ENCODE measurements around the gene UBA52.
A peak's percentile ranks its signal among the peaks of the same experiment; 100 is the strongest.

UBA52 gene

GRCh38 chr19:18612051-18612771, 40.6 kb downstream of the UBA52 start:
- no peaks in the 10 kb centered on the region for H3K36me3 ChIP-seq
- DNase-seq = no peak
- no peaks in the 10 kb centered on the region for H3K9me3 ChIP-seq
- peak overlapping the region; percentile 38 for H3K4me3 ChIP-seq (ENCODE audit: low read depth, low read length)
- TF ChIP-seq, protein P1, sequence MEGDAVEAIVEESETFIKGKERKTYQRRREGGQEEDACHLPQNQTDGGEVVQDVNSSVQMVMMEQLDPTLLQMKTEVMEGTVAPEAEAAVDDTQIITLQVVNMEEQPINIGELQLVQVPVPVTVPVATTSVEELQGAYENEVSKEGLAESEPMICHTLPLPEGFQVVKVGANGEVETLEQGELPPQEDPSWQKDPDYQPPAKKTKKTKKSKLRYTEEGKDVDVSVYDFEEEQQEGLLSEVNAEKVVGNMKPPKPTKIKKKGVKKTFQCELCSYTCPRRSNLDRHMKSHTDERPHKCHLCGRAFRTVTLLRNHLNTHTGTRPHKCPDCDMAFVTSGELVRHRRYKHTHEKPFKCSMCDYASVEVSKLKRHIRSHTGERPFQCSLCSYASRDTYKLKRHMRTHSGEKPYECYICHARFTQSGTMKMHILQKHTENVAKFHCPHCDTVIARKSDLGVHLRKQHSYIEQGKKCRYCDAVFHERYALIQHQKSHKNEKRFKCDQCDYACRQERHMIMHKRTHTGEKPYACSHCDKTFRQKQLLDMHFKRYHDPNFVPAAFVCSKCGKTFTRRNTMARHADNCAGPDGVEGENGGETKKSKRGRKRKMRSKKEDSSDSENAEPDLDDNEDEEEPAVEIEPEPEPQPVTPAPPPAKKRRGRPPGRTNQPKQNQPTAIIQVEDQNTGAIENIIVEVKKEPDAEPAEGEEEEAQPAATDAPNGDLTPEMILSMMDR (IDR thresholded peaks at IDR 0.05; ENCODE audit: low read depth, low read length) = no peak
- H3K4me1 ChIP-seq = no peaks in the 10 kb centered on the region
- peaks cover 81% of the 10 kb centered on the region for H3K27me3 ChIP-seq

- Histone ChIP-seq H3K4me3 (ENCODE audit: low read depth, low read length) (peak within 1 kb of the TSS; percentile 38), H3K9me3 (no peaks in the 10 kb centered on the region), H3K4me1 (no peaks in the 10 kb centered on the region), H3K27me3 (peaks cover 73% of the 10 kb centered on the region), H3K36me3 (no peaks in the 10 kb centered on the region)
- TF ChIP-seq, protein P1 (IDR thresholded peaks at IDR 0.05; ENCODE audit: low read depth, low read length) = no peak
- peak; percentile 54 for DNase-seq
Observed at GRCh38 chr19:18612772-18613588, 41.3 kb downstream of the UBA52 start, which contains the start of gene TMEM59L. Gene TMEM59L, plus strand, starts transcription at chr19:18612870. Its CDS starts 89 bp downstream, at chr19:18612959.

DNA sequence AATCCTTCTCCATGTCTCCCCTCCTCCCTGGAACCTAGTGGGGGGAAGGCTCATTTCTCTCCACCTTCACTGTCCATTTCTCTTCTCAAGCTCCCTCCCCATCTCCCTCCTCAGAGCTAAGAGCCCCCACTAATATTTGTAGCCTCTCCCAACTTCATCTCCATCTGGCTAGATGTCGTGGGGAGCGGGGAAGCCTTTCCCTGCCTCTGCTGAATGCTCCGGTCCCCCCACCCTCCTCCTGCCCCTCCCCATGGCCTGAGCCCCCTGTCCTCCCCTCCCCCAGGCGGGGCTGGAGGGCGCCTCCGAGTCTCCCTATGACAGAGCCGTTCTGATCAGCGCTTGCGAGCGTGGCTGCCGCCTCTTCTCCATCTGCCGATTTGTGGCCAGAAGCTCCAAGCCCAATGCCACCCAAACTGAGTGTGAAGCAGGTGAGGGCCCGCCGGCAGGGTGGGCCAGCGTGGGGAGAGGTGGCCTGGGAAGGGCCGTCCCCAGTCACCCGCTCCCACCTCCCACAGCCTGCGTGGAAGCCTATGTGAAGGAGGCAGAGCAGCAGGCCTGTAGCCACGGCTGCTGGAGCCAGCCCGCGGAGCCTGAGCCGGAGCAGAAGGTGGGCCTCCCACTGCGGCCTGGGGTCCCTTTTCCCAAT, 42.1 kb downstream of the UBA52 start:
- Histone ChIP-seq H3K4me1 (no peaks in the 10 kb centered on the region), H3K36me3 (no peaks in the 10 kb centered on the region), H3K4me3 (ENCODE audit: low read depth, low read length) (no peak overlapping the region), H3K9me3 (no peaks in the 10 kb centered on the region), H3K27me3 (peaks cover 66% of the 10 kb centered on the region)
- DNase-seq = no peak
- TF ChIP-seq, protein P1 (IDR thresholded peaks at IDR 0.05; ENCODE audit: low read depth, low read length) = no peak

DNA sequence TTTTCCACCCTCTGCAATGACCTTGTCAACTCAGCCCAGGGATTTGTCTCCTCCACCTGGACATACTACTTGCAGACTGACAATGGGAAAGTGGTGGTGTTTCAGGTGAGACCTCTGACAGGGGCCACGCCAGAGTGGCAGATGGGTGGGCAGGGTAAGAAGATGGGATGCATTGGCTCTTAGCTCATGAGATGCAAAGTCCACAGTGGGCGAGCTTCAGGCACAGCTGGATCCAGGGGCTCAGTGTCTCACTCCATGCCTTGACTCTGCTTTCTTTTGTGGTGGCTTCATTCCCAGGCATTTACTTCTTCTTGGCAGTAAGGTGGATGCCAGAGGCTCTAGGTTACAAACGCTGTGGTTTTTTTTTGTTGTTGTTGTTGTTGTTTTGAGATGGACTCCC, 44.4 kb downstream of the UBA52 start:
- no peak overlapping the region for H3K4me3 ChIP-seq (ENCODE audit: low read depth, low read length)
- no peaks in the 10 kb centered on the region for H3K36me3 ChIP-seq
- TF ChIP-seq, protein P1 (IDR thresholded peaks at IDR 0.05; ENCODE audit: low read depth, low read length) = no peak
- peaks cover 43% of the 10 kb centered on the region for H3K27me3 ChIP-seq
- no peaks in the 10 kb centered on the region for H3K9me3 ChIP-seq
- DNase-seq = no peak
- H3K4me1 ChIP-seq = no peaks in the 10 kb centered on the region

DNA sequence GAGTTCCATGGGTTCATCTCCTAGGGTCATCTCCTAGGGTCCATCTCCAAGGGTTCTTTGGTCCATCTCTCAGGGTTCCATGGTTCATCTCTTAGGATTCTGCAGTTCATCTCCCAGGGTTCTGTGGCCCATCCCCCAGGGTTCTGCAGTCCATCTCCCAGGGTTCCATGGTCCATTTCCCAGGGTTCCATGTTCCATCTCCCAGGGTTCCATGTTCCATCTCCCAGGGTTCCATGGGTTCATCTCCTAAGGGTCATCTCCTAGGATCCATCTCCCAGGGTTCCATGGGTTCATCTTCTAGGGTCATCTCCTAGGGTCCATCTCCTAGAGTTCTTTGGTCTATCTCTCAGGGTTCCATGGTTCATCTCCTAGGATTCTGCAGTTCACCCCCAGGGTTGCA, 45.9 kb downstream of the UBA52 start:
- Histone ChIP-seq H3K9me3 (no peaks in the 10 kb centered on the region), H3K27me3 (peaks cover 27% of the 10 kb centered on the region)
- TF ChIP-seq, protein P1 (IDR thresholded peaks at IDR 0.05; ENCODE audit: low read depth, low read length) = no peak

More for the DNA sequence above, 45.9 kb downstream of the UBA52 start:
- no peak overlapping the region for H3K4me3 ChIP-seq (ENCODE audit: low read depth, low read length)
- H3K4me1 ChIP-seq = no peaks in the 10 kb centered on the region
- H3K36me3 ChIP-seq = no peaks in the 10 kb centered on the region
- no peak for DNase-seq
